Adipocyte (in vitro differentiated cells): ENCODE data around the gene TP63.
A peak's percentile ranks its signal among the peaks of the same experiment; 100 is the strongest.

Experiments
- DNase-seq: peaks from one replicate; pipeline ENCODE4 v3.0.0-alpha.2; 2015; ENCODE audit warnings: low read depth
- H3K27me3 ChIP-seq: replicated peaks from 2 replicates; pipeline ENCODE4 v1.7.0; 2013; ENCODE audit warnings: mild to moderate bottlenecking, low read length, moderate library complexity; ENCODE audit not compliant: control insufficient read depth, insufficient read depth
- H3K36me3 ChIP-seq: 2 replicates; pipeline ENCODE4 v1.7.0; 2013; ENCODE audit warnings: low read length, mild to moderate bottlenecking, moderate library complexity; ENCODE audit not compliant: control insufficient read depth, insufficient read depth, severe bottlenecking
- H3K4me1 ChIP-seq: 2 replicates; pipeline ENCODE4 v1.7.0; 2013; ENCODE audit warnings: mild to moderate bottlenecking, low read length, moderate library complexity; ENCODE audit not compliant: control insufficient read depth, insufficient read depth
- H3K4me3 ChIP-seq: 2 replicates; pipeline ENCODE4 v1.7.0; 2013; ENCODE audit warnings: mild to moderate bottlenecking, low read length, moderate library complexity
- H3K9ac ChIP-seq: 2 replicates; pipeline ENCODE4 v1.7.0; 2013; ENCODE audit warnings: mild to moderate bottlenecking, low read length, moderate library complexity
- H3K9me3 ChIP-seq: 2 replicates; pipeline ENCODE4 v1.7.0; 2013; ENCODE audit warnings: mild to moderate bottlenecking, low read length, moderate library complexity; ENCODE audit not compliant: control insufficient read depth

Gene TP63

GRCh38 chr3:189626286-189626685, 4.9 kb upstream of the TP63 start:
- no peaks in the 10 kb centered on the region for H3K27me3 ChIP-seq
- no peaks in the 10 kb centered on the region for H3K36me3 ChIP-seq
- peaks cover 15% of the 10 kb centered on the region for H3K4me1 ChIP-seq
- no peak overlapping the region for H3K4me3 ChIP-seq
- no peak overlapping the region for H3K9ac ChIP-seq
- no peak for DNase-seq
- H3K9me3 ChIP-seq: no peaks in the 10 kb centered on the region

GRCh38 chr3:189629803-189630455, 1.3 kb upstream of the TP63 start:
- Histone ChIP-seq H3K4me3 (peak overlapping the region; percentile 36), H3K9me3 (no peaks in the 10 kb centered on the region), H3K4me1 (peaks cover 15% of the 10 kb centered on the region), H3K9ac (no peak overlapping the region), H3K36me3 (no peaks in the 10 kb centered on the region), H3K27me3 (no peaks in the 10 kb centered on the region)
- peak; percentile 70 for DNase-seq

- no peaks in the 10 kb centered on the region for H3K27me3 ChIP-seq
- no peaks in the 10 kb centered on the region for H3K9me3 ChIP-seq
- DNase-seq: peak; percentile 9
- peaks cover 15% of the 10 kb centered on the region for H3K4me1 ChIP-seq
- no peaks in the 10 kb centered on the region for H3K36me3 ChIP-seq
- H3K4me3 ChIP-seq: no peak overlapping the region
- no peak overlapping the region for H3K9ac ChIP-seq
Observed at GRCh38 chr3:189630767-189631372, 319 bp upstream of the TP63 start.

DNA sequence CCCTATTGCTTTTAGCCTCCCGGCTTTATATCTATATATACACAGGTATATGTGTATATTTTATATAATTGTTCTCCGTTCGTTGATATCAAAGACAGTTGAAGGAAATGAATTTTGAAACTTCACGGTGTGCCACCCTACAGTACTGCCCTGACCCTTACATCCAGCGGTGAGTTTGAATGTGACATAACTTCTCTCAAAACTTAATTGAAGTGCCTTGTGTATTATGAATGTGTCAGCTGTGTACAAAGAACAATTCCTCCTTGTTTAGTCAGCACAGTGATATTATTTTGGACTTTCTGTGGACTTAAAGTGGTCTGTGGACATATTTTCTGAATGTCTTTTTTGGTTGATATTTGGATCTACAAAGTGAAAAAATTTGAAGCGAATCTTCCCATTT, 220 bp downstream of the TP63 start:
- H3K4me3 ChIP-seq: no peak overlapping the region
- H3K9ac ChIP-seq: no peak overlapping the region

DNA sequence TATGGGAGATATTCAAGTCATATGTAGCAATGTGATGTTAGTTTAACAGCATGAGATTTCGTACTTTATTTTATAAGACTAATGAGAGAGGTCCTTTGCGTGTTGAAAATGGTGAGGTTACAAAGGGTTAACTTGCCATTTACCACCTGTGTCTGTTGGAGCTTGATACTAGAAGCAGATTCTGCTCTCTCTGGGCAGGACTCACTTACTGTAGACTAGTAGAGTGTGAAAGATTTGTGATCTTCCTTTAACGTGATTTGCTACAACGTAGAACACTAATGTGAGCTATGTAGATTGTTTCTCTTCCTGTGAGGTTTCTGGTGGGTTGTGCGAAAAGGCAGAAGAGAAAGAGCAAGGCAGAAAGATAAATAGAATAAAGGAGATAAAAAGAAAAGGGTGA, 1.1 kb downstream of the TP63 start:
- Histone ChIP-seq H3K36me3 (no peaks in the 10 kb centered on the region), H3K4me1 (peaks cover 15% of the 10 kb centered on the region), H3K9ac (no peak overlapping the region), H3K9me3 (no peaks in the 10 kb centered on the region), H3K27me3 (no peaks in the 10 kb centered on the region), H3K4me3 (no peak overlapping the region)
- DNase-seq: no peak

More for the DNA sequence above, 220 bp downstream of the TP63 start:
- Histone ChIP-seq H3K27me3 (no peaks in the 10 kb centered on the region), H3K36me3 (no peaks in the 10 kb centered on the region), H3K9me3 (no peaks in the 10 kb centered on the region), H3K4me1 (peaks cover 15% of the 10 kb centered on the region)
- no peak for DNase-seq

DNA sequence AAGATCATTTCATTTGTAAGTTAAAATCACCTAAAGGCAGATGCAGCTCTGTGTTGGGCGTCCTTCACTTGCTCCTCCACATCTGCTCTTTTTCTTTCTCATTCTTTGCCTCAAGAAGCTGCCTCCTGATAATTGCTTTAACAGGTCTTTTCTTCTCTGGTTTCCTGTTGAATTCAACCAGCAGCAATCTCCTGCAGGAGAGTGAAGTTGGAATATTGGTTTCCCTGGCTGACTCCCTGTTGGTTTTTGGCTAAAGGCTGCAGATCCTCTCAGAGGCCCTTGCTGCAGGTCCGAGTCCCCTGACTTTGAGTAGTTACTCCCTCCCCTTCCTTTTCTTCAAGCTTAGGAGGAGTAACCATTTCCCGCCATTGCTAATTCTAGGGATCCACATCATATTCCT, 4.2 kb downstream of the TP63 start:
- H3K4me1 ChIP-seq: peaks cover 5% of the 10 kb centered on the region
- no peak overlapping the region for H3K4me3 ChIP-seq
- DNase-seq: no peak
- no peaks in the 10 kb centered on the region for H3K9me3 ChIP-seq
- H3K36me3 ChIP-seq: no peaks in the 10 kb centered on the region
- no peaks in the 10 kb centered on the region for H3K27me3 ChIP-seq
- H3K9ac ChIP-seq: no peak overlapping the region

- DNase-seq: no peak
- no peaks in the 10 kb centered on the region for H3K36me3 ChIP-seq
- H3K27me3 ChIP-seq: no peaks in the 10 kb centered on the region
- H3K4me1 ChIP-seq: no peaks in the 10 kb centered on the region
- H3K4me3 ChIP-seq: no peak overlapping the region
- H3K9me3 ChIP-seq: no peaks in the 10 kb centered on the region
- H3K9ac ChIP-seq: no peak overlapping the region
Observed at GRCh38 chr3:189636048-189636447, 4.9 kb downstream of the TP63 start.

- no peaks in the 10 kb centered on the region for H3K4me1 ChIP-seq
- no peaks in the 10 kb centered on the region for H3K36me3 ChIP-seq
- no peaks in the 10 kb centered on the region for H3K9me3 ChIP-seq
- no peak overlapping the region for H3K9ac ChIP-seq
- H3K27me3 ChIP-seq: no peaks in the 10 kb centered on the region
- DNase-seq: no peak
- H3K4me3 ChIP-seq: no peak overlapping the region
Observed at GRCh38 chr3:189637750-189638149, 6.6 kb downstream of the TP63 start.

- no peak for DNase-seq
- no peaks in the 10 kb centered on the region for H3K9me3 ChIP-seq
- H3K4me1 ChIP-seq: no peaks in the 10 kb centered on the region
- no peak overlapping the region for H3K4me3 ChIP-seq
- no peaks in the 10 kb centered on the region for H3K27me3 ChIP-seq
- H3K9ac ChIP-seq: no peak overlapping the region
- H3K36me3 ChIP-seq: no peaks in the 10 kb centered on the region
Observed at GRCh38 chr3:189638276-189639031, 7.3 kb downstream of the TP63 start.

- no peaks in the 10 kb centered on the region for H3K9me3 ChIP-seq
- no peaks in the 10 kb centered on the region for H3K36me3 ChIP-seq
- H3K27me3 ChIP-seq: no peaks in the 10 kb centered on the region
- DNase-seq: no peak
- no peak overlapping the region for H3K4me3 ChIP-seq
- H3K4me1 ChIP-seq: no peaks in the 10 kb centered on the region
- no peak overlapping the region for H3K9ac ChIP-seq
Observed at GRCh38 chr3:189641776-189642175, 10.6 kb downstream of the TP63 start.

DNA sequence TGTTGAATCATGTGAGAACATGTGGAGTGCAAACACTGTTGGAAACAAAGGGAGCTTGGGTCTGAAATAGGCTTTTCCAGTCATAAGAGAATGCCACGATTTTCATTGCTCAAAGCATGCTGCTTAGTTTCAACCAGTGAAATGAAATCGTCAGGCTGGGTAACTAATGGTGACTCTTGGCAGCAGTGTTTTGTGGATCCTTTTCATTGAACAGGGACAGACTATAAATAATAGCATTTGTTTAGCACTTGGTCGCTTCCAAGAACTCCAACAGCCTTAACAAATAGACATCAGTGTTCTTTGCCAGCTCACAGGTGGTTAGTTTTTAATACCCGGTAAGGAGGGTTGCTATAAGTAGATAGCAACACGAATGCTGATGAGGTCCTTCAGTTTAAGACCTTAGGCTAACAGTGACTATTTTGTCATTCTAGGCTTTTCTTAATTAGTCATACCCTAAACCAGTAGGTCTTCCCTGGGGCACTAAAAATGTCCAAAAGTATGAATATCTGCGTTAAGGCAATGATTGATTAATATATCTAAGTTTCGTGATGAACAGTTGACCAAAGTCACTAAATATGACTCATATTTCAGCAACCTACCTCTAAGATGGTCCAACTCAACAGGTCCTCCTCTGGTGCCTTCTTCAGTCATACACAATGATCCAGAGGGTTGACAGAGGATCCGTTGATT, 15.8 kb downstream of the TP63 start:
- no peaks in the 10 kb centered on the region for H3K27me3 ChIP-seq
- no peak overlapping the region for H3K9ac ChIP-seq
- DNase-seq: no peak
- no peaks in the 10 kb centered on the region for H3K9me3 ChIP-seq
- no peaks in the 10 kb centered on the region for H3K36me3 ChIP-seq
- H3K4me1 ChIP-seq: no peaks in the 10 kb centered on the region
- no peak overlapping the region for H3K4me3 ChIP-seq
